ENCODE measurements around the gene FREM1.

The FREM1 gene

GRCh38 chr9:14849851-14850250, 60.4 kb downstream of the FREM1 start:
- Histone ChIP-seq H3K4me2 (ENCODE audit: low read length) (no peak overlapping the region), H3K27ac (ENCODE audit: low read depth, low read length, poor library complexity, severe bottlenecking) (no peak overlapping the region), H3K36me3 (ENCODE audit: insufficient read depth, low read length) (no peaks in the 10 kb centered on the region), H3K9me2 (ENCODE audit: low read depth, low read length) (no peaks in the 10 kb centered on the region), H3K9ac (ENCODE audit: low read length) (no peak overlapping the region), H3K9me3 (ENCODE audit: low read length) (no peaks in the 10 kb centered on the region), H3K4me1 (ENCODE audit: insufficient read depth, low read length, severe bottlenecking) (no peaks in the 10 kb centered on the region), H3K27me3 (ENCODE audit: insufficient read depth, low read length) (no peaks in the 10 kb centered on the region), H3K4me3 (ENCODE audit: low read depth, low read length, poor library complexity, severe bottlenecking) (no peak overlapping the region), H2AFZ (ENCODE audit: low read length) (no peak overlapping the region), H4K20me1 (ENCODE audit: insufficient read depth, low read length) (no peaks in the 10 kb centered on the region), H3F3A (ENCODE audit: insufficient read depth, low read length) (no peaks in the 10 kb centered on the region), H3K79me2 (ENCODE audit: insufficient read depth, low read length) (no peaks in the 10 kb centered on the region)
- TF ChIP-seq CTCF (IDR thresholded peaks at IDR 0.05; ENCODE audit: low read length): no peak
- TF ChIP-seq EZH2 (IDR thresholded peaks at IDR 0.05; ENCODE audit: borderline replicate concordance, low read length): no peak

GRCh38 chr9:14849296-14849695, 60.9 kb downstream of the FREM1 start:
- Histone ChIP-seq H3K27ac (ENCODE audit: low read depth, low read length, poor library complexity, severe bottlenecking) (no peak overlapping the region), H3K27me3 (ENCODE audit: insufficient read depth, low read length) (no peaks in the 10 kb centered on the region), H3K79me2 (ENCODE audit: insufficient read depth, low read length) (no peaks in the 10 kb centered on the region), H3K9ac (ENCODE audit: low read length) (no peak overlapping the region), H3F3A (ENCODE audit: insufficient read depth, low read length) (no peaks in the 10 kb centered on the region), H3K9me2 (ENCODE audit: low read depth, low read length) (no peaks in the 10 kb centered on the region), H3K4me2 (ENCODE audit: low read length) (no peak overlapping the region), H3K36me3 (ENCODE audit: insufficient read depth, low read length) (no peaks in the 10 kb centered on the region), H3K4me1 (ENCODE audit: insufficient read depth, low read length, severe bottlenecking) (no peaks in the 10 kb centered on the region), H4K20me1 (ENCODE audit: insufficient read depth, low read length) (no peaks in the 10 kb centered on the region), H3K4me3 (ENCODE audit: low read depth, low read length, poor library complexity, severe bottlenecking) (no peak overlapping the region), H2AFZ (ENCODE audit: low read length) (no peak overlapping the region), H3K9me3 (ENCODE audit: low read length) (no peaks in the 10 kb centered on the region)
- TF ChIP-seq CTCF (IDR thresholded peaks at IDR 0.05; ENCODE audit: low read length) (no peak), EZH2 (IDR thresholded peaks at IDR 0.05; ENCODE audit: borderline replicate concordance, low read length) (no peak)

GRCh38 chr9:14846871-14847311, 63.3 kb downstream of the FREM1 start:
- Histone ChIP-seq H3K4me1 (ENCODE audit: insufficient read depth, low read length, severe bottlenecking) (no peaks in the 10 kb centered on the region), H3K27me3 (ENCODE audit: insufficient read depth, low read length) (no peaks in the 10 kb centered on the region), H3K36me3 (ENCODE audit: insufficient read depth, low read length) (no peaks in the 10 kb centered on the region), H3K9ac (ENCODE audit: low read length) (no peak overlapping the region), H3K9me2 (ENCODE audit: low read depth, low read length) (no peaks in the 10 kb centered on the region), H3K4me3 (ENCODE audit: low read depth, low read length, poor library complexity, severe bottlenecking) (no peak overlapping the region), H3K4me2 (ENCODE audit: low read length) (no peak overlapping the region), H3F3A (ENCODE audit: insufficient read depth, low read length) (no peaks in the 10 kb centered on the region), H4K20me1 (ENCODE audit: insufficient read depth, low read length) (no peaks in the 10 kb centered on the region), H3K79me2 (ENCODE audit: insufficient read depth, low read length) (no peaks in the 10 kb centered on the region), H2AFZ (ENCODE audit: low read length) (no peak overlapping the region), H3K27ac (ENCODE audit: low read depth, low read length, poor library complexity, severe bottlenecking) (no peak overlapping the region), H3K9me3 (ENCODE audit: low read length) (no peaks in the 10 kb centered on the region)
- TF ChIP-seq EZH2 (IDR thresholded peaks at IDR 0.05; ENCODE audit: borderline replicate concordance, low read length): no peak
- TF ChIP-seq CTCF (IDR thresholded peaks at IDR 0.05; ENCODE audit: low read length): peak; percentile 93
